GM21390 (cell line): ENCODE measurements around the gene DYSF.

Experiments used
- ATAC-seq: cut with Tn5 transposase; IDR thresholded peaks from one replicate; pipeline ENCODE4 v1.9.1; 2021; ENCODE audit not compliant: unreplicated experiment

DYSF gene

DNA sequence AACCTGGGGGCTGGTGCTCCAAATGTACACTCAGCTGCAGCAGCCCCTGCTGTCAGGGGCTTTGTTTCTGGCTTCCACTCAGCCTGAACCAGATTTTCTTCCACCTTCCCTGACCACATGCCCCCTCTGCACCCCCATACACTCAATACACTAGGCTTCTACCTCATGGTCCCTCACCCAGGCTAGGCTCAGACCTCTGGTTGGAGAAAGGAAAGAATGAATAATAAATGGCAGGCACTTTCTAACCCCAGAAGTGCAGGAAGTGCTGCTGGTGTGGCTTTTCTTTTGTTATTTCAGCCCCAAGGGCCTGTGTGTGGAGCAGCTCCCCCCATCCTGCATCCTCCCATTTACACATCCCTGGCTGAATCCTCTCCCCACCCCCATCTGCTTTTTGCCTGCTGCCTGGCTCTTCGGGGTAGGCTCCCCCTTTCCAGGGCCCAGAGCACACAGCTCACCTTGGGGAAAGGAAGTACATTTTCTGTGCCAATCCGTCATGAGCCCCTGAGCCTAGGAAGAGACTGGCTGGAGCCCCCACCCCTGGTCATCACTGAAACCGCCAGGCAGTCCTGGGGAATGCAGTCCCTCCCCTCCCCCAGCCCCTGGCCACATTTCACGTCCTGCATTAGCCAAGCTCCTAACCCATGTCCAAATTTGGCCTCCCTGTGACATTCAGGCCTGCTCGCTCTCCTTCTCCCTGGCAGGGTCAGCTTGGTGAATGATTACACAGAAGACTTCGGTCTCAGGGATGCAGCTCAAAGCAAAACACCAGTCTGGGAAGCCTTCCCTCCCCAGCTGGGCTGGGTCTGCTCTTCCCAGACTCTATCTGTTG is 2.6 kb downstream of the DYSF start:
- ATAC-seq = no peak

GRCh38 chr2:71456617-71457016 is 3.3 kb downstream of the DYSF start:
- ATAC-seq = no peak

DNA sequence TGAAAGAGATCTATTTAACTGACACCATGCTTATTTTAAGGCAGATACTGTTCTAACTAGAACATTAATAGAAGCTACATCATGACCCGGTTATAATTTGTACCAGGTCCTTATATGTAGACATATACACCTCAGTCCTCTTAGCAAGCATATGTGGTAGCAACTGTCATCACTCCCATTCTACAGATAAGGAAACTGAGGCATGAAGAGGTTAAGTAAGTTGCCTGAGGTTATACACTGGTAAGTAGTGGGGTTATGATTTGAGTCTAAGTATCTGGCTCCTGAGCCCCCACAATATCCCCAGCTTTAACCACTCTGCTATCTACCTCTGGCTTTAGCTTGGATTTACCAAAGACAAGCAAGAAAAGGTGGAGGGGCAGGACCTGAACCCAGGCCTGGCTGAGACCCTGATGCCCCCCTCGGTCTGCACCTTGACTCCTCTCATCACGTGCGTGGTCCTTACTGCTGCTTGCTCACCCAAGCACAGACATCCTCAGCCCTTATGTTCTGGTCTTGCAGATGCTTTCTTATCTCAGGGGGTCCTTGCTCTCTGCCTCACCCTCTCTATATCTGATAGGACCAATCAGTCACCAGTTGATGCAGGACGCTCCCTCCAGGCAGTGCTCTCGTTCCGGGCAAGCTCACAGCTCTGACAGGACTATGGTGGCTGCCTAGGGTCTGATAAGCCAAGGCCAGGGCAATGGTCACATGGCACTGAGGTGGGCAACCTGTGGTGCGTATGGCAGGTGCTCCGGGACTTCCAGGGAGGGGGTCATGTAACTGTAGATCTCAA is 4.0 kb downstream of the DYSF start:
- no peak for ATAC-seq

DNA sequence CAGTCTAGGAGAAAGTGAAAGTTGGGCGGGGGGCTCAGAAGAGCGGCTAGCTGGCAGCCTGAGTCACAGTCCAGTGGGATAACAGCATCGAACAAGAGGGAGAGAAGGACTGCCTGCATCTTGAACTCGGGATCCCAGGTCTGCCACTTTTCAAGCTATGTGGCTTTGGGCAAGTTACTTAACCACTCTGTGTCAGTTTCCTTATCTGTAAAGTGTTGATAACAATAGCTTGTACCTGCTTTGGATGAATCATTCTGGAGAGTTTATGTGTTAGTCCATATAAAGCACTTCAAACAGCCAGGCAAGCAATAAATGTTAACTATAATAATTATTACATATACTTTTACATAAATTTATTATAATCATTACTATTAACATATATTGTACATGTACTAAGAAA is 4.6 kb downstream of the DYSF start:
- no peak for ATAC-seq

- no peak for ATAC-seq
These were observed 5.2 kb downstream of the DYSF start for GRCh38 chr2:71458413-71459083.

DNA sequence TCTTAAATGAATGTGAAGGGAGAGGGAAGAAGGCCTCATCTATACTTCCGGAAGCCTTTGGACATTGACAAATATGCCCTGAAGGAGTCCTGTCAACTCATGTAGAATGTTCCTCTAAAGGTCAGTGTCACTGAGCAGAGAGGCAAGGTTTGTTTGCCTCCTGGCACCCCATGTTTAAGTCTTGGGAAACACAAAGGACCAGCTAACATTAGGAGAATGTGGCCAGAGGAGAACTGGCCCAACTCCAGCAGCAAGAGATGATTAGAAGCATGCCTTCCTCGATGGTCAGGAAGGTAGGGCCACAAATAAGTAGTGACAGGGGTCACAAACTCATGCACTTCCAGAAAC is 5.7 kb downstream of the DYSF start:
- ATAC-seq = no peak

GRCh38 chr2:71460056-71460455 is 6.7 kb downstream of the DYSF start:
- ATAC-seq = no peak

DNA sequence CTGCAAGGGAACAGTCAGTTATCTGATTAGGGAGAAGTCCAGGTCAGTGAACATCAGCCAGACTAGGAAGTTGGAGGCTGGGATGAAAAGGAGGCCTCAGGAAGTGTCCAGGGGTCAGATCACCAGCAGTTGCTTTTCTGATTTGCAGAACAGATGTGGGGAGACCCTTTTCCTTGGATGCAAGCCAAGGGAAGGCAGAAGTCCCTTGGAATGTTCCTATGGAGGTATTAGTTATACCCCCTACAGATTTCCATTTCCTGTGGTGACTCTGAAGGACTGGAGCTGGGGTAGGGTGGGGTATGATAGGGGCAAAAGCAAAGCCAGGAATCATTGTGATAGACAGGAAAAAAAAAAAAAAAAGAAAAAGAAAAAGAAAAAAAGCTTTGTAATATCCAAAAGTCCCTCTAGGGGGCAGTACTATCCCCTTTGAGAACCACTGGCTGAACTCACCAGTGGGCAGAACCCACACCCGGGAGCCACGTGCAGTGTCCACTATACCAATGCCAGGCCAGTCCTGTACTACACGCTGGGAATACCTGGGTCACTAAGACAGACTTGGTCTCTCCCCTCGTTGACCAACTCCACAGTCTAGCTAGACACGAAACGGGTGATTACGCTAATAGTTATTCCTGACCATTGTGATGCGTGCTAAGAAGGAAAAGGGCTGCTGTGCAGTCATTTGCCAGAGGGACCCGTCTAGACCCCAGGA is 7.4 kb downstream of the DYSF start:
- no peak for ATAC-seq

GRCh38 chr2:71461304-71461671 is 7.9 kb downstream of the DYSF start:
- ATAC-seq = no peak

DNA sequence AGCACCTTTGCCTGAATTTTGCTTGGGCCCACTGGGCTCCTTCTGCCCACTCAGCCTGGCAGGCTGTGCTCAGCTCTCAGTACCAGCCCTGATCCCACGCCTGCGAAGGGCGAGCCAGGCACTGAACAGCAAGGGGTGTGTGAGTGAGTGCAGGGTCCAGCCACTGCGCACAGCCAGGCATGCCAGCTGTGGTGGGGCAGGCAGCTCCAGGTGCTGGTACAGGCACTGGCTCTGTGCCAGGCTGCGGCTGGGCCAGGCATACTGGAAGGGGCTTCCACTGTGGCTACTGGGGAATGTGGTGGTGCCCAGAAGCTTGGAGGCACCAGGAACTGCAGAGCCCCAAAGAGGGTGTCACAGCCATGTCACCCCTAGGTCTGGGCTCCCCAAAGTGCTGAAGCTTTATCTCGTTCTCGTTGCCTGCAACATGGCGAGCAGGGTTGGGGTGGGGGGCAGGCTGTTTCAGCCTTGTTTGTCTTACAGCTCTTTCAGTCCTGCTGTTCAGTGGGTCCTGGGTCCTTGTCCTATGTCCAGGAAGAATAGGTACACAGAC is 8.8 kb downstream of the DYSF start:
- ATAC-seq = no peak

- no peak for ATAC-seq
These were observed 9.4 kb downstream of the DYSF start for GRCh38 chr2:71462641-71463341.

DNA sequence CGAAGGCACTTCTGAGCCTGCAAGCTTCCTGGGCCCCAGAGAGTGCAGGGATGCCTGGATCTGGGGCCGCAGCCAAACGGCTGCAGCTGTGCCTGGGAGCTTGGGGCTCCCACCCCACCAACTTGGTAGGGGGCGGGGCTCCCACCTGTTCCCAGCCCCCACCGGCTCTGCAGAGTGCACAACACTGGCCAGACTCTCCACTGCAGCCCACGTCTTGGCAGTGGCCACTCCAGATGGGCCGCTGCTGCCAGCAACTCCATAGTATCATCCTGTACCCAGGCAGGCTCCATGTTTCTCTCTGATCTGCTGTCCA is 9.9 kb downstream of the DYSF start:
- no peak for ATAC-seq

DNA sequence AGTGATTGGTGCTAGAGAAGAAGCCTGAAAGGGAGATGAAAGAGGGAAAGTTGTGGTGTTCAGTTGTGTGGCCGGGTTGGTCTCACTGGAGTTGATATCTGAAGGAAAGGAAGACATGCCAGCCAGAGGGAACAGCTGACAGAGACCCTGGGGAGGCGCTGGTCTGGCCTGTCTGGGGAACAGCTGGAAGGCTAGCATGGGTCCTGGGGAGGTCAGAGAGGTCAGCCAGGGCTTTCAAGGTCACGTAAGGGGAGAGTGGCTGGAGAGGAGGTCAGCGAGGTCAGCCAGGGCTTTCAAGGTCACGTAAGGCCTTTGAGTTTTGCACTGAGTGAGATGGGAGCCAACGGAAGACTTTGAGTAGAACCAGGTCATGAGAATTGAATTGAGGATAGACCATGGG is 11.0 kb downstream of the DYSF start:
- no peak for ATAC-seq

DNA sequence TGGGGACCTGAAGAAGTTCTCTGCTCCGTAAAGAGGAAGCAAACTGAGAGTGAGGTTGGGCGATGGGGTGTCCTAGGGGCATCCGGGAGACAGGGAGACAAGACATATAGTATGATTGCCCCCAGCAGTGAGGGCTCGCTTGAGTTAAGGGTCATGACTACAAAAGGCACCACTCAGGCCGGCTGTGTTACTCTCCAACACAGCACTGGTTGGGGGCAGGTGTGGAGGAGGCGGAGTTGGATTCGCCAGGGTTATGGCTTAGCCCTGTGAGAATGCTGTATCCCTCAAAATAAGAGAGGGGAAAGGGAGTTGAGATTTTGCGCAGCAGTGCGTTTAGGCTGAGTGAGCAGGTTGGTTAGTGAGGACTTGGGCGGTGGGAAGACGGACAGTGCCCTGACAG is 12.0 kb downstream of the DYSF start:
- no peak for ATAC-seq

GRCh38 chr2:71465961-71466300 is 12.6 kb downstream of the DYSF start:
- ATAC-seq = no peak

GRCh38 chr2:71466301-71467179 is 13.2 kb downstream of the DYSF start:
- no peak for ATAC-seq

DNA sequence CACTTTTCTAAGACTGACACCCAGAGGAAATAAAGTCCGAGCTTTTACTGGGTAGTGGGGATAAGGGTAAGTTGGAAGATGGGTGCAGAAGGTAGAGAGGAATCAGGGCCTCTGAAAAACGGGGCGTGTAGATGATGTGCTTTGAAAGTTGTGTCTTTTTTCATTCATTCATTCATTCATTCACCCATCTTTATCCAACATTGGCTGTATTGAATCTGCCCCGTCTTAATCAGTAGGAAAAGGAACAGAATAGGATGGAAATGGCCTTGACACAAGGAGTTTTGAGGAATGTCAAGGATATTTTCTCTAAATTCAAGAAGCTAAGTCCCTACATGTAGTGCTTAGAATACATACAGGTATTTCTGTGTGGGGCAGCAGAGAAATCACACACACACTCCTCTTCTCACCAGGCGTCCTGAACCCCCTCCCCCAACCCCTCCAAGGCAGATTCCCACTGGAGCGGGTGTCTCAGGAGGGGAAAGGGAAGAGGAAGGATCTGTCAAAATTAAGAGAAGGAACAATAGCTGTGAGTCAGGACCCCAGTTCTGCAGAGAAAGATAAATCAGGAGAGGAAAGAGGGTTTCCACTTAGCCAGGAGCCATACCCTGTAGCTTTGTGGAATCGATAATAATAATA is 13.9 kb downstream of the DYSF start:
- ATAC-seq = no peak

GRCh38 chr2:71468279-71469015 is 15.1 kb downstream of the DYSF start:
- no peak for ATAC-seq
